Measurements from ENCODE around the gene ZNF267. TPM values are rescaled to one million over a fixed set of nuclear protein-coding genes. Genes with fewer than 3 reads are reported as not detected.

The ZNF267 gene
- total and polyA plus RNA-seq, 2 donors = 13.9 to 23.9 TPM

DNA sequence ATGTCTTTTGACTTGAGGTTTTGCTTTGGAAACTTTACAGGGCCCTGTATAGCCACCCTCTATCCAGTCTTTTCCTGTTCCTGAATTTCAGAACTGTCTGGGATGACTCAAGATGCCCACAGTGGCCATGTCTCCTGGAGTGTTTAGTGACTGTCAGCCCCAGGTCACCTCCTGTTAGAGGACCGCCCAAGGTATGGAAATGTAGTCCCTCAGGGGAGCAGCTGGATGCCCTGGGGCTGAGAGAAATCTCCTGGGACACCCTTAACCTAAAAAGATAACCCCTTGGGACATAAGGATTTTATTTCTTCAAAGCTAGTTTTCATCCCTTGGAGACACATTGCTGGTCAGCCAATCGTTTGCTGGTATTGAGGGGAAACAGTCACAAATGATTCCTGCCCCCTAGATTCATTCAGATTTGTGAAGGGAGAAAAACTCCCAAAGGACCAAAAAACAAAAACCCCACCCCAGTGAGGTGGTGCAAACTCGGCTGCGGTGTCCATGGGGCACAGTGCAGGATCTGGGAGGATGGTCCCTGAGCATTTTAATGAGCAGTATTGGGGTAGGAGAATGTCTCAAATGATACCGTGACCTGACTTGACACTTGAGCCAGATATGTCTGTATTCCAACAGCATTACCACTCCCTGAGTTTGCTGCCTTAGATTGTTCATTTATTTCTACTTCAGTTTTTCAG lies 1.7 kb downstream of the ZNF267 start:
- 79% methylated on average over 5 of the region's 5 CpGs for WGBS
- Histone ChIP-seq H3K27ac (ENCODE audit: low read depth in 1 of 2, low read length in 1 of 2) (peak overlapping the region; percentile 44 to 95), H3K27me3 (ENCODE audit: control insufficient read depth in 2 of 2, insufficient read depth in 1 of 2, low read length in 1 of 2) (no peaks in the 10 kb centered on the region), H3K4me1 (ENCODE audit: control insufficient read depth in 2 of 2, insufficient read depth in 2 of 2, low read length in 2 of 2) (peaks cover 21% of the 10 kb centered on the region in 2 donors), H3K9me3 (ENCODE audit: control insufficient read depth in 2 of 2, insufficient read depth in 1 of 2, low read length in 1 of 2) (peaks cover 0 to 4% of the 10 kb centered on the region in 2 donors), H3K4me3 (ENCODE audit: low read length in 2 of 2) (peak overlapping the region; percentile 93 to 98), H3K36me3 (ENCODE audit: control insufficient read depth in 2 of 2, insufficient read depth in 2 of 2, low read length in 1 of 2) (peaks cover 0 to 6% of the 10 kb centered on the region in 2 donors)
- no peak for DNase-seq (ENCODE audit: low read depth in 6 of 9, low spot score in 9 of 9)

DNA sequence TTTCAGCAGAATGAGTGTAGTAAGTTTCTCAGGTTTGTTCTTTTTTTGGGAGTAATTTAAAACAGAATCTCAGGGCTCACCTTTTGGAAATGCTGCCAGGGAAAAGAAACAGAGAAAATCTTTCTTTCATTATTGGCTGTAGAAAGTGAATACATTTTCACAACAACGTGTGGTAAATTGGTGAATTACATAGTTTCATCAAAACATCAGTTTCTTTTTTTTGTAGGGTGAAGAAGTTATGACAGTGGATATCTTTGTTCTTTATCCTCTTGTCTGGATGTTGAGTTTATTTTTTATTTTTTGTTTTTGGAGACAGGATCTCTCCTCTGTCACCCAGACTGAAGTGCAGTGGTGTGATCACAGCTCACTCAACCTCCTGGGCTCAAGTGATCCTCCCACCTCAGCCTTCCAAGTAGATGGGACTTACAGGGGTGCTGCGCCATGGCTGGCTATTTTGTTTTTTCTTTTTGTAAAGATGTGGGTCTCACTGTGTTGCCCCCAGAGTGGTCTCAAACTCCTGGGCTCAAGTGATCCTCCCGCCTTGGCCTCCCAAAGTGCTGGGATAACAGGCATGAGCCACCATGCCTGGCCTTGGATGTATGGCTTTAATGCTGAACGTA lies 2.4 kb downstream of the ZNF267 start:
- DNase-seq (ENCODE audit: low read depth in 6 of 9, low spot score in 9 of 9) = no peak
- Histone ChIP-seq H3K4me3 (ENCODE audit: low read length in 2 of 2) (no peak overlapping the region), H3K27ac (ENCODE audit: low read depth in 1 of 2, low read length in 1 of 2) (peak overlapping the region in 1 of 2 donors; percentile 45), H3K27me3 (ENCODE audit: control insufficient read depth in 2 of 2, insufficient read depth in 1 of 2, low read length in 1 of 2) (no peaks in the 10 kb centered on the region), H3K36me3 (ENCODE audit: control insufficient read depth in 2 of 2, insufficient read depth in 2 of 2, low read length in 1 of 2) (peaks cover 0 to 9% of the 10 kb centered on the region in 2 donors), H3K4me1 (ENCODE audit: control insufficient read depth in 2 of 2, insufficient read depth in 2 of 2, low read length in 2 of 2) (peaks cover 17 to 24% of the 10 kb centered on the region in 2 donors), H3K9me3 (ENCODE audit: control insufficient read depth in 2 of 2, insufficient read depth in 1 of 2, low read length in 1 of 2) (peaks cover 0 to 4% of the 10 kb centered on the region in 2 donors)
- 83% methylated on average over 4 of the region's 4 CpGs for WGBS

DNA sequence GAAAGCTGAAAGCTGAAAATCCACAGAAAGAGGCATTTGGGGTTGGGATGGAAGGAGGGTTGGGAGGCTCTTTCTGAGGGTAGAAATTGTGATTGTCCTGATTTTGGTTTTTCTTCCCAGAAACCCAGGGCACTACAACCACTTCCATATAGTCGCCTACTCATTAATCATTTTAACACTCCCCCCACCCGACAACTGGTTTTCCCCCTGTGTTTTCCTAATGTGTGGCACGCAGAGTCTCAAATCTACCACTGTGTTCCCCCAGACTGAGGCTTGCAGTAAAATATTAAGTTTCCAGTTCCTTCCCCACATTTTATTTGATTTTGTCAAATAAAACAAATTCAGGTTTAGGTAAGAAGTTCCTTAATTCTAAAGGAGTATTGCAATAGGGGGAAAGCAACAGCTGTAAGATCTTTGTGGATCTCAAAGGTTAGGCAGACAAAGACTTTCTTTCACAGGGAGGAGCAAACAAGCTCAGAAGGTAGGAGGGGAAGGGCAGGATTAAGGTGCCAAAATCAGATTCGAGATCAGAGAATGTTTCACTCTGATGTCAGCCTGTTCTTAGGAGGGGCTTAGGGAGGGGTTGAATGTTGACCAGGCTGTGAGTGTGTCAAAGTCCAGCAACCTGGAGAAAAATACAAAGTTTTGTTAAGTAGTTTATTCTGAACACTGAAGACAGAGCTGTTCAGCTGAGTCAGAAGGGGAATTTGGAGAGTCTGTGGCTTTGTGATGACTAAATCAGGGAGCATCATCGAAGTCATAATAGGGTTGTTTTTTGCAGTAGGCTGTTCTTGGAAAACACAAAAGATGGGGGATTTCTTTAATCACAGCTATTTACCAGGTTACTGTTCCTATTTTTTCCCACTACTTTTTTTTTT lies 3.6 kb downstream of the ZNF267 start:
- H3K27me3 ChIP-seq (ENCODE audit: control insufficient read depth in 2 of 2, insufficient read depth in 1 of 2, low read length in 1 of 2) = no peaks in the 10 kb centered on the region
- H3K4me1 ChIP-seq (ENCODE audit: control insufficient read depth in 2 of 2, insufficient read depth in 2 of 2, low read length in 2 of 2) = peaks cover 16 to 24% of the 10 kb centered on the region in 2 donors
- H3K36me3 ChIP-seq (ENCODE audit: control insufficient read depth in 2 of 2, insufficient read depth in 2 of 2, low read length in 1 of 2) = peaks cover 0 to 9% of the 10 kb centered on the region in 2 donors
- H3K27ac ChIP-seq (ENCODE audit: low read depth in 1 of 2, low read length in 1 of 2) = peak overlapping the region; percentile 33 to 62
- WGBS = 59% methylated on average over 5 of the region's 5 CpGs
- H3K4me3 ChIP-seq (ENCODE audit: low read length in 2 of 2) = no peak overlapping the region
- H3K9me3 ChIP-seq (ENCODE audit: control insufficient read depth in 2 of 2, insufficient read depth in 1 of 2, low read length in 1 of 2) = peaks cover 0 to 4% of the 10 kb centered on the region in 2 donors
- peak in 3 of 9 donors; percentile 10 to 55 (median 17) for DNase-seq (ENCODE audit: low read depth in 6 of 9, low spot score in 9 of 9)

DNA sequence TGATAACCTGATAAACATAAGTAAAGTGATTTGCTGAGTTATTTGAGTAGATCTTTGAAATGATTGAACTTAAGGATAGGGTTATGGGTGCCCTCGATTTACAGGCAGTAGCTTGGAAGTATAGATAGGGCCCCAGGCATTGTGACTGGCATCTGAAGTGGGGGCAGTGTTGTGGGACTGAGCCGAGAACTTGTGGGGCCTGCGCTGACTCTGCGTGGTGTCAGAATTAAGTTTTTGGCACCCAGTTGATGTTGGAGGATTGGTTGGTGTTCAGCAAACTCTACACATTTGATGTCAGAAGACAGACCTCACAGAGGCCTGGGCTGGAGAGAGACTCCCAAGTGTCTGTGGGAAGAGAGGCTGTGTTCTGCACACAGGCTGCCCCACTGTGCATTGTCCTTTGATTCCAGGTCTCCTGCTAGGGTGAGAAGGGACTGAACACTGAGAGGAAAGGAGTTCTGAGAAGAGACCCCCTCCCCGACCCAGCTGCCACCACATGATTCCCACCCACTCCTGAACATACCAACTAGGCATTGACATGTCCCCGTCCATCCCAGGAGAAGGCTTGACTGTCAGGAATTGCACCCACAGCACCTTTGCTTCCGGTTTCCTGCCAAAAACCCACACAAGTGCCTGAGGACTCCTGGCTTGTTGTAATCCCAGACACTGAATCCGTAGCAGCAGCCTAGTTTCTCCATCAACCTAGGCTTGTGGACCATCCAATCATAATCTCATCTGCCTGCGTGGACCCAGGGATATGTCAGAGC lies 4.5 kb downstream of the ZNF267 start:
- Histone ChIP-seq H3K27ac (ENCODE audit: low read depth in 1 of 2, low read length in 1 of 2) (peak overlapping the region; percentile 37 to 62), H3K4me3 (ENCODE audit: low read length in 2 of 2) (no peak overlapping the region), H3K4me1 (ENCODE audit: control insufficient read depth in 2 of 2, insufficient read depth in 2 of 2, low read length in 2 of 2) (peaks cover 14 to 24% of the 10 kb centered on the region in 2 donors), H3K27me3 (ENCODE audit: control insufficient read depth in 2 of 2, insufficient read depth in 1 of 2, low read length in 1 of 2) (no peaks in the 10 kb centered on the region), H3K36me3 (ENCODE audit: control insufficient read depth in 2 of 2, insufficient read depth in 2 of 2, low read length in 1 of 2) (peaks cover 0 to 9% of the 10 kb centered on the region in 2 donors), H3K9me3 (ENCODE audit: control insufficient read depth in 2 of 2, insufficient read depth in 1 of 2, low read length in 1 of 2) (peaks cover 0 to 4% of the 10 kb centered on the region in 2 donors)
- 96% methylated on average over 9 of the region's 9 CpGs for WGBS
- no peak for DNase-seq (ENCODE audit: low read depth in 6 of 9, low spot score in 9 of 9)

DNA sequence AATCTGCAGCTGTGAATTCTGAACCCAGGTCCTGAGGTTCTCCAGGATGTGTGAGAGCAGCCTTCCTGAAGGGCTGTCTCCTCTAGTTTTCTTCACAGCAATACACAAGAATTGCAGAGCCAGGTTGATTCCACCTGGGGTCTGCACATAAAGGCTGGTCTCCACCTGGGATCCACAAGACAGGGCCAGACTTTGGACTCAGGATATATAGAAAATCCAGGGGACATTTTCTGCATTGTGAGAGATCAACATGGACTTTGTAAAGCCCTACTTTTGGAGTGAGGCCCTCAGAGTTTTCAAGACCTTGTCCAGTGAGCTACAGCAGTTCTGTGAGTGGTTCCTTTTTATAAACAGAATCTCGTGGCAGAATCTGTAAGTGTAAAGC lies 6.3 kb downstream of the ZNF267 start:
- Histone ChIP-seq H3K27me3 (ENCODE audit: control insufficient read depth in 2 of 2, insufficient read depth in 1 of 2, low read length in 1 of 2) (no peaks in the 10 kb centered on the region), H3K9me3 (ENCODE audit: control insufficient read depth in 2 of 2, insufficient read depth in 1 of 2, low read length in 1 of 2) (no peaks in the 10 kb centered on the region), H3K4me1 (ENCODE audit: control insufficient read depth in 2 of 2, insufficient read depth in 2 of 2, low read length in 2 of 2) (peaks cover 7 to 19% of the 10 kb centered on the region in 2 donors), H3K27ac (ENCODE audit: low read depth in 1 of 2, low read length in 1 of 2) (no peak overlapping the region), H3K4me3 (ENCODE audit: low read length in 2 of 2) (no peak overlapping the region), H3K36me3 (ENCODE audit: control insufficient read depth in 2 of 2, insufficient read depth in 2 of 2, low read length in 1 of 2) (peaks cover 3 to 9% of the 10 kb centered on the region in 2 donors)
- no peak for DNase-seq (ENCODE audit: low read depth in 6 of 9, low spot score in 9 of 9)
- 37% methylated on average over 1 of the region's 1 CpG for WGBS

DNA sequence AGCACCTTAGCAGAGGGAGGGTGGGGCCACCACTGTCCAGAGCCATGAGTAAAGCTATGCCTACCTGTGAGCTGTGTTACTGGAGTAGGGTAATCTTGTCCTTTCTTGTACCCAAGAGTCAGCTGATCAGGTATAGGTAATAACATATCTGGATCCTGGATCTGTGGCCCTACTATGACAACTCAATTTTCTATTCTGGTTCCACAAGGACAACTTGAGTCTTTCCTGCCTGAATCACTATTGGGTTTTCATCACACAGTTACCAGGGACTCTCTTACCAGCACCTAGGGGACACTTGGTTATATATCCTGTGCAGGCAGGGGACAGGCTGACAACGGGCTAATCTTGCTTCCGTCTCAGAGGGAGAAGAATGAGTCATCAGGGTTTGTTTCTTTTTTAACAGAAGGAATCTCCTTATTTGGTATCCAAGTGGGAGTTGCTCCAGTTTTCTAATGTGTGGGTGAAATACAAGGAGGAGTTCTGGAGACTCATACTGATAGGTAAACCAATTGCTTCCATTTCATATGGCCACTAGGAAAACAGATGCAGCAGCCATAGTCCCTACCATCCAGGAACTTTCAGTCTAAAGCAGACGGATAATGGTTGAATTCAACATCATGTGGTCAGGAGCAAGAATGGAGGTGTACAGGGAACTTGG lies 6.8 kb downstream of the ZNF267 start:
- 71% methylated on average over 3 of the region's 3 CpGs for WGBS
- Histone ChIP-seq H3K36me3 (ENCODE audit: control insufficient read depth in 2 of 2, insufficient read depth in 2 of 2, low read length in 1 of 2) (peaks cover 8 to 14% of the 10 kb centered on the region in 2 donors), H3K4me3 (ENCODE audit: low read length in 2 of 2) (no peak overlapping the region), H3K27ac (ENCODE audit: low read depth in 1 of 2, low read length in 1 of 2) (no peak overlapping the region), H3K27me3 (ENCODE audit: control insufficient read depth in 2 of 2, insufficient read depth in 1 of 2, low read length in 1 of 2) (no peaks in the 10 kb centered on the region), H3K9me3 (ENCODE audit: control insufficient read depth in 2 of 2, insufficient read depth in 1 of 2, low read length in 1 of 2) (no peaks in the 10 kb centered on the region), H3K4me1 (ENCODE audit: control insufficient read depth in 2 of 2, insufficient read depth in 2 of 2, low read length in 2 of 2) (peaks cover 1 to 14% of the 10 kb centered on the region in 2 donors)
- DNase-seq (ENCODE audit: low read depth in 6 of 9, low spot score in 9 of 9) = no peak

DNA sequence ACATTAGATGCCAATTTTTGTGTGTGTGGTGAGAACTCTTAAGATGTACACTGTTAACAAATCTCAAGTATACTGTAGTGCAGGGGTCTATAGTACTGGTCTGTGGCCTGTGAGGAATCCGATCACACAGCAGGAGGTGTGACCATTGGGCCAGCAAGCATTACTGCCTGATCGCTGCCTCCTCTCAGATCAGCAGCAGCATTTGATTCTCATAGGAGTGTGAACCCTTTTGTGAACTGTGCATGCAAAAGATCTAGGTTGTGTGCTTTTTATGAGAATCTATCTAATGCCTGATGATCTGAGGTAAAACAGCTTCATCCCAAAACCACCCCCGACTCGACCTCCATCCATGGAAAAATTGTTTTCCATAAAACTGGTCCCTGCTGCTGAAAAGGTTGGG lies 12.6 kb downstream of the ZNF267 start:
- H3K36me3 ChIP-seq (ENCODE audit: control insufficient read depth in 2 of 2, insufficient read depth in 2 of 2, low read length in 1 of 2) = peaks cover 16 to 35% of the 10 kb centered on the region in 2 donors
- no peak for DNase-seq (ENCODE audit: low read depth in 6 of 9, low spot score in 9 of 9)
- H3K27me3 ChIP-seq (ENCODE audit: control insufficient read depth in 2 of 2, insufficient read depth in 1 of 2, low read length in 1 of 2) = no peaks in the 10 kb centered on the region
- no peak overlapping the region for H3K27ac ChIP-seq (ENCODE audit: low read depth in 1 of 2, low read length in 1 of 2)
- no peaks in the 10 kb centered on the region for H3K4me1 ChIP-seq (ENCODE audit: control insufficient read depth in 2 of 2, insufficient read depth in 2 of 2, low read length in 2 of 2)
- WGBS = 99% methylated on average over 4 of the region's 4 CpGs
- H3K4me3 ChIP-seq (ENCODE audit: low read length in 2 of 2) = no peak overlapping the region
- peaks cover 2 to 4% of the 10 kb centered on the region in 2 donors for H3K9me3 ChIP-seq (ENCODE audit: control insufficient read depth in 2 of 2, insufficient read depth in 1 of 2, low read length in 1 of 2)

DNA sequence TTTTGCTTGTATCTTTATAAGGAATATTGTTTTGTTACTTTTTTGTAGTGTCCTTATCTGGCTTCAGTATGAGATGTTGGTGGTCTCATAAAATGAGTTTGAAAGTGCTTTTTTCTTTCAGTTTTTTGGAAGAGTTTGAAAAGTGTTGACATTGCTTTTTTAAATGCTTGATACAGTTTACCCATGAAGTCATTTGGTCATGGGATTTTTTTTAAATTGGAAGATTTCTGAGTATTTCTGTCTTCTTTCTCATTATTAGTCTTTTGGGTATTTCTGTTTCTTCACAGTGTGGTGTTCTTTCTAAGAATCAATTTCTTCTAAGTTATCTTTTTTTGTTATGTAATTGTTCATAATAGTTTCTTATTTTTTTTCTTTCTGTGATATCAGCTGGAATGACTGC lies 15.1 kb downstream of the ZNF267 start:
- Histone ChIP-seq H3K4me3 (ENCODE audit: low read length in 2 of 2) (no peak overlapping the region), H3K27ac (ENCODE audit: low read depth in 1 of 2, low read length in 1 of 2) (no peak overlapping the region), H3K9me3 (ENCODE audit: control insufficient read depth in 2 of 2, insufficient read depth in 1 of 2, low read length in 1 of 2) (peaks cover 2 to 4% of the 10 kb centered on the region in 2 donors), H3K36me3 (ENCODE audit: control insufficient read depth in 2 of 2, insufficient read depth in 2 of 2, low read length in 1 of 2) (peaks cover 36 to 49% of the 10 kb centered on the region in 2 donors), H3K27me3 (ENCODE audit: control insufficient read depth in 2 of 2, insufficient read depth in 1 of 2, low read length in 1 of 2) (no peaks in the 10 kb centered on the region), H3K4me1 (ENCODE audit: control insufficient read depth in 2 of 2, insufficient read depth in 2 of 2, low read length in 2 of 2) (no peaks in the 10 kb centered on the region)
- DNase-seq (ENCODE audit: low read depth in 6 of 9, low spot score in 9 of 9) = no peak
